Lower leg skin (tissue), 4 donors: ENCODE measurements around the gene RPN1. TPM values are rescaled to one million over a fixed set of nuclear protein-coding genes. Genes with fewer than 3 reads are reported as not detected.

ENCODE experiments used
- DNase-seq, 2 donors: peaks; one replicate each; pipeline ENCODE4 v3.0.0-alpha.2; 2019; ENCODE audit warnings: low spot score in 2 of 2
- H3K4me3 ChIP-seq: fragments of 200-600 bp; sonication (generic); 2 replicates; pipeline ENCODE4 v1.5.1; 2017; ENCODE audit warnings: mild to moderate bottlenecking, low read depth; ENCODE audit not compliant: poor library complexity, severe bottlenecking
- CTCF ChIP-seq, 3 donors: fragments of 450-650 bp; IDR thresholded peaks; one replicate each; pipeline ENCODE4 v1.5.1; 2016; ENCODE audit warnings: antibody characterized with exemption in 3 of 3, mild to moderate bottlenecking in 3 of 3, moderate library complexity in 2 of 3
- POLR2A ChIP-seq, 2 donors: fragments of 450-650 bp; IDR thresholded peaks; one replicate each; pipeline ENCODE4 v1.6.1; 2016 to 2017; ENCODE audit warnings: antibody characterized with exemption in 2 of 2, mild to moderate bottlenecking in 1 of 2, moderate library complexity in 1 of 2
- WGBS, 2 donors: methylation state at CpG; one replicate each; pipeline ENCODE4 v1.1.5; 2018; 5-methylcytosine and 5-hydroxymethylcytosine counted together
- intact Hi-C: fragments of 100-400 bp; cut with DNase I; formaldehyde crosslinking; loops from one replicate; pipeline ENCODE4 v1.15.0; 2023; ENCODE audit warnings: low total_unique reads
- total RNA-seq, 4 donors: library from RNA; depleted of rRNA; stranded (reverse); fragments of >200 nt; gene quantifications; one replicate each; pipeline ENCODE4 v1.1.0, GENCODE V29; 2016

Gene RPN1
- total RNA-seq, 4 donors from 2014 or later = 99.9 to 173 (median 141) TPM

GRCh38 chr3:128634075-128634611 is 16.5 kb downstream of the RPN1 start:
- H3K4me3 ChIP-seq = no peak overlapping the region
- DNase-seq = no peak
- TF ChIP-seq CTCF (IDR thresholded peaks at IDR 0.05) = no peak
- no peak for TF ChIP-seq POLR2A (IDR thresholded peaks at IDR 0.05)
- 86 to 92% methylated on average over 5 of the region's 5 CpGs for WGBS, 2 donors
- intact Hi-C loops = no loop called here

GRCh38 chr3:128632301-128632700 is 18.3 kb downstream of the RPN1 start:
- WGBS, 2 donors = 93 to 98% methylated on average over 2 of the region's 2 CpGs

GRCh38 chr3:128629936-128630335 is 20.7 kb downstream of the RPN1 start:
- no peak for TF ChIP-seq POLR2A (IDR thresholded peaks at IDR 0.05)
- TF ChIP-seq CTCF (IDR thresholded peaks at IDR 0.05) = no peak
- WGBS, 2 donors = 73 to 82% methylated on average over 7 of the region's 7 CpGs
- intact Hi-C loops = no loop called here
- DNase-seq = no peak
- H3K4me3 ChIP-seq = no peak overlapping the region

More at GRCh38 chr3:128632301-128632700, 18.3 kb downstream of the RPN1 start:
- intact Hi-C loops = no loop called here
- no peak overlapping the region for H3K4me3 ChIP-seq
- DNase-seq = no peak
- no peak for TF ChIP-seq CTCF (IDR thresholded peaks at IDR 0.05)
- TF ChIP-seq POLR2A (IDR thresholded peaks at IDR 0.05) = no peak

GRCh38 chr3:128625409-128625945 is 25.1 kb downstream of the RPN1 start:
- 93 to 95% methylated on average over 11 of the region's 11 CpGs for WGBS, 2 donors
- intact Hi-C loops = no loop called here
- no peak for DNase-seq
- no peak for TF ChIP-seq CTCF (IDR thresholded peaks at IDR 0.05)
- H3K4me3 ChIP-seq = no peak overlapping the region

- WGBS, 2 donors = 83 to 90% methylated on average over 11 of the region's 11 CpGs
- DNase-seq = no peak
- intact Hi-C loops = no loop called here
- no peak overlapping the region for H3K4me3 ChIP-seq
- TF ChIP-seq POLR2A (IDR thresholded peaks at IDR 0.05) = no peak
- no peak for TF ChIP-seq CTCF (IDR thresholded peaks at IDR 0.05)
Observed at GRCh38 chr3:128624526-128625138, 26.0 kb downstream of the RPN1 start.
